HepG2 (cell line): Measurements from ENCODE around the gene RANBP3. TPM values are rescaled to one million over a fixed set of nuclear protein-coding genes. Genes with fewer than 3 reads are reported as not detected.

Experiments used
- ARID3A ChIP-seq: IDR thresholded peaks from 2 replicates; pipeline ENCODE4 v1.6.1; 2012; ENCODE audit warnings: low read depth, low read length, improper control_type of control experiment
- ATF2 ChIP-seq: sonication (generic); formaldehyde crosslinking; IDR thresholded peaks from 2 replicates; pipeline ENCODE4 v1.4.0; 2020; ENCODE audit warnings: missing genetic modification reagents
- ETV5 ChIP-seq: IDR thresholded peaks from 2 replicates; pipeline ENCODE4 v1.6.1; 2018; ENCODE audit warnings: missing biosample characterization, missing genetic modification reagents, inconsistent platforms, borderline replicate concordance
- FOSL1 ChIP-seq: sonication (generic); formaldehyde crosslinking; IDR thresholded peaks from 2 replicates; pipeline ENCODE4 v1.9.0; 2021; ENCODE audit warnings: missing genetic modification reagents, borderline replicate concordance
- FOXA3 ChIP-seq: IDR thresholded peaks from 2 replicates; pipeline ENCODE4 v1.6.1; 2016; ENCODE audit warnings: missing genetic modification reagents, missing compliant biosample characterization
- HIC2 ChIP-seq: sonication (generic); formaldehyde crosslinking; IDR thresholded peaks from 2 replicates; pipeline ENCODE4 v1.9.0; 2022; ENCODE audit warnings: low read depth, missing genetic modification reagents
- HMG20B ChIP-seq: conservative IDR thresholded peaks from 2 replicates; pipeline ENCODE4 v1.6.1; 2016; ENCODE audit warnings: missing genetic modification reagents, missing compliant biosample characterization
- KAT8 ChIP-seq: IDR thresholded peaks from 2 replicates; pipeline ENCODE4 v1.6.1; 2016; ENCODE audit warnings: missing genetic modification reagents, missing compliant biosample characterization
- MEIS2 ChIP-seq: sonication (generic); formaldehyde crosslinking; IDR thresholded peaks from 2 replicates; pipeline ENCODE4 v1.9.0; 2021; ENCODE audit warnings: mild to moderate bottlenecking, missing genetic modification reagents
- MTF1 ChIP-seq: sonication (generic); formaldehyde crosslinking; IDR thresholded peaks from 2 replicates; pipeline ENCODE4 v1.5.0; 2020; ENCODE audit warnings: missing genetic modification reagents
- POLR2A ChIP-seq, 2 experiments: IDR thresholded peaks; 2 replicates each; pipeline ENCODE4 v1.6.1; 2011; ENCODE audit warnings: low read depth in 2 of 2, low read length in 2 of 2, mild to moderate bottlenecking in 1 of 2, moderate library complexity in 1 of 2; ENCODE audit not compliant: insufficient read depth in 1 of 2
- REPIN1 ChIP-seq: sonication (generic); formaldehyde crosslinking; IDR thresholded peaks from 2 replicates; pipeline ENCODE4 v1.8.0; 2022; ENCODE audit warnings: missing genetic modification reagents, low read depth, mild to moderate bottlenecking, borderline replicate concordance
- SP4 ChIP-seq: sonication (generic); formaldehyde crosslinking; IDR thresholded peaks from 2 replicates; pipeline ENCODE4 v1.8.1; 2023; ENCODE audit warnings: mild to moderate bottlenecking, missing genetic modification reagents
- TFE3 ChIP-seq: IDR thresholded peaks from 2 replicates; pipeline ENCODE4 v1.6.1; 2016
- ZBTB21 ChIP-seq: sonication (generic); formaldehyde crosslinking; IDR thresholded peaks from 2 replicates; pipeline ENCODE4 v1.4.0; 2020; ENCODE audit warnings: missing genetic modification reagents
- ZGPAT ChIP-seq: IDR thresholded peaks from 2 replicates; pipeline ENCODE4 v1.6.1; 2016; ENCODE audit warnings: mild to moderate bottlenecking
- ZNF577 ChIP-seq: sonication (generic); formaldehyde crosslinking; IDR thresholded peaks from 2 replicates; pipeline ENCODE4 v1.4.0; 2020; ENCODE audit warnings: mild to moderate bottlenecking, low read depth, missing genetic modification reagents, borderline replicate concordance
- ZNF614 ChIP-seq: IDR thresholded peaks from 2 replicates; pipeline ENCODE4 v1.6.1; 2018; ENCODE audit warnings: missing biosample characterization, missing genetic modification reagents, inconsistent platforms, borderline replicate concordance
- ZNF703 ChIP-seq: sonication (generic); formaldehyde crosslinking; IDR thresholded peaks from 2 replicates; pipeline ENCODE4 v1.5.1; 2020; ENCODE audit warnings: missing genetic modification reagents, mild to moderate bottlenecking, moderate library complexity, borderline replicate concordance
- ZNF878 ChIP-seq: sonication (generic); formaldehyde crosslinking; IDR thresholded peaks from 2 replicates; pipeline ENCODE4 v1.8.1; 2023; ENCODE audit warnings: mild to moderate bottlenecking, missing genetic modification reagents, moderate library complexity
- polyA plus RNA-seq, 8 experiments: library from polyadenylated mRNA; depleted of rRNA in 3 of 8; stranded (reverse) in 7 of 8; unstranded in 1 of 8; fragments of >200 nt; fragmentation: Illumina TruSeq in 4 of 8; extraction: Trizol in 4 of 8; gene quantifications; 2 replicates each; pipeline versions ENCODE4 v1.2.1 to v1.2.3, GENCODE V29; 2011 to 2016; ENCODE audit warnings: low read depth in 4 of 8, missing spikeins in 1 of 8, mixed read lengths in 1 of 8; ENCODE audit not compliant: insufficient read depth in 1 of 8
- total RNA-seq, 5 experiments: library from RNA; depleted of rRNA; stranded (reverse); fragments of >200 nt; fragmentation: Illumina TruSeq; extraction: Trizol; gene quantifications; 2 replicates each; pipeline ENCODE4 v1.2.3, GENCODE V29; 2016; ENCODE audit warnings: low read depth in 1 of 5

The RANBP3 gene
- total and polyA plus RNA-seq, 2 of the 13 experiments (the other 11 are each of a cell fraction or from before 2014, with no cell fraction given) = 39.5 to 149 TPM

GRCh38 chr19:5974721-5975387 lies 3.1 kb downstream of the RANBP3 start (continued):
- TF ChIP-seq HMG20B (CRISPR knock-in tag) (peak; percentile 82), FOSL1 (peak; percentile 76), MEIS2 (CRISPR knock-in tag) (peak; percentile 80), POLR2A (IDR thresholded peaks at IDR 0.05; ENCODE audit: insufficient read depth in 1 of 2, low read depth in 2 of 2, low read length in 2 of 2) (peak; percentile 22 to 32; a peak in 1 of 4 replicates), ZNF703 (CRISPR knock-in tag) (no peak), ZNF577 (CRISPR knock-in tag) (no peak), MTF1 (CRISPR knock-in tag) (no peak), TFE3 (CRISPR knock-in tag) (peak; percentile 95), ZNF614 (CRISPR knock-in tag) (peak; percentile 64; the same call in 1 of the 2 replicates), REPIN1 (CRISPR knock-in tag) (0 out of 2 replicates have a peak, but pooled peaks have one; percentile 25), SP4 (CRISPR knock-in tag) (0 out of 2 replicates have a peak, but pooled peaks have one; percentile 15), ATF2 (CRISPR knock-in tag) (peak; percentile 58; the same call in 1 of the 2 replicates), ZNF878 (peak; percentile 71; the same call in 1 of the 2 replicates), ZBTB21 (CRISPR knock-in tag) (no peak), KAT8 (peak; percentile 66), FOXA3 (CRISPR knock-in tag) (peak; percentile 83), ETV5 (peak; percentile 91; the same call in 1 of the 2 replicates), ARID3A (peak; percentile 79), ZGPAT (CRISPR knock-in tag) (peak; percentile 82), HIC2 (peak; percentile 41; the same call in 1 of the 2 replicates)
